ENCODE results near the gene ADD3.

The ADD3 gene

DNA sequence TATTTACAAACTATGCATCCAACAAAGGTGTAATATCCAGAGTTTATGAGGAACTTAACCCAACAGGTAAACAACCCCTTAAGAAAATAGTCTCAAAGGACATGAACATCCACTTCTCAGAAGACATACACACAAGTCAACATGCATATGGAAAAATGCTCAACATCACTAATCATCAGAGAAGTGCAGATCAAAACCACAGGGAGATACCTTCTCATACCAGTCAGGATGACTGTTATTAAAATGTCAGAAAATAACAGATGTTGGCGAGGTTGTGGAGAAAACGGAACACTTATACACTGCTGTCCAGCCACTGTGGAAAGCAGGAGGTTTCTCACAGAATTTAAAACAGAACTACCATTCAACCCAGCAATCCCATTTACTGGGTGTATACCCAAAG is 84.0 kb downstream of the ADD3 start (continued):
- TF ChIP-seq, protein P1, sequence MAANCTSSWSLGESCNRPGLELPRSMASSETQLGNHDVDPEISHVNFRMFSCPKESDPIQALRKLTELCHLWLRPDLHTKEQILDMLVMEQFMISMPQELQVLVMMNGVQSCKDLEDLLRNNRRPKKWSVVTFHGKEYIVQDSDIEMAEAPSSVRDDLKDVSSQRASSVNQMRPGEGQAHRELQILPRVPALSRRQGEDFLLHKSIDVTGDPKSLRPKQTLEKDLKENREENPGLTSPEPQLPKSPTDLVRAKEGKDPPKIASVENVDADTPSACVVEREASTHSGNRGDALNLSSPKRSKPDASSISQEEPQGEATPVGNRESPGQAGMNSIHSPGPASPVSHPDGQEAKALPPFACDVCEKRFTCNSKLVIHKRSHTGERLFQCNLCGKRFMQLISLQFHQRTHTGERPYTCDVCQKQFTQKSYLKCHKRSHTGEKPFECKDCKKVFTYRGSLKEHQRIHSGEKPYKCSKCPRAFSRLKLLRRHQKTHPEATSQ (tag by site-specific recombination; IDR thresholded peaks at IDR 0.05), result no peak
- TF ChIP-seq, protein P2, sequence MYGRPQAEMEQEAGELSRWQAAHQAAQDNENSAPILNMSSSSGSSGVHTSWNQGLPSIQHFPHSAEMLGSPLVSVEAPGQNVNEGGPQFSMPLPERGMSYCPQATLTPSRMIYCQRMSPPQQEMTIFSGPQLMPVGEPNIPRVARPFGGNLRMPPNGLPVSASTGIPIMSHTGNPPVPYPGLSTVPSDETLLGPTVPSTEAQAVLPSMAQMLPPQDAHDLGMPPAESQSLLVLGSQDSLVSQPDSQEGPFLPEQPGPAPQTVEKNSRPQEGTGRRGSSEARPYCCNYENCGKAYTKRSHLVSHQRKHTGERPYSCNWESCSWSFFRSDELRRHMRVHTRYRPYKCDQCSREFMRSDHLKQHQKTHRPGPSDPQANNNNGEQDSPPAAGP (tag by site-specific recombination; IDR thresholded peaks at IDR 0.05), result no peak
- TF ChIP-seq, protein P3, sequence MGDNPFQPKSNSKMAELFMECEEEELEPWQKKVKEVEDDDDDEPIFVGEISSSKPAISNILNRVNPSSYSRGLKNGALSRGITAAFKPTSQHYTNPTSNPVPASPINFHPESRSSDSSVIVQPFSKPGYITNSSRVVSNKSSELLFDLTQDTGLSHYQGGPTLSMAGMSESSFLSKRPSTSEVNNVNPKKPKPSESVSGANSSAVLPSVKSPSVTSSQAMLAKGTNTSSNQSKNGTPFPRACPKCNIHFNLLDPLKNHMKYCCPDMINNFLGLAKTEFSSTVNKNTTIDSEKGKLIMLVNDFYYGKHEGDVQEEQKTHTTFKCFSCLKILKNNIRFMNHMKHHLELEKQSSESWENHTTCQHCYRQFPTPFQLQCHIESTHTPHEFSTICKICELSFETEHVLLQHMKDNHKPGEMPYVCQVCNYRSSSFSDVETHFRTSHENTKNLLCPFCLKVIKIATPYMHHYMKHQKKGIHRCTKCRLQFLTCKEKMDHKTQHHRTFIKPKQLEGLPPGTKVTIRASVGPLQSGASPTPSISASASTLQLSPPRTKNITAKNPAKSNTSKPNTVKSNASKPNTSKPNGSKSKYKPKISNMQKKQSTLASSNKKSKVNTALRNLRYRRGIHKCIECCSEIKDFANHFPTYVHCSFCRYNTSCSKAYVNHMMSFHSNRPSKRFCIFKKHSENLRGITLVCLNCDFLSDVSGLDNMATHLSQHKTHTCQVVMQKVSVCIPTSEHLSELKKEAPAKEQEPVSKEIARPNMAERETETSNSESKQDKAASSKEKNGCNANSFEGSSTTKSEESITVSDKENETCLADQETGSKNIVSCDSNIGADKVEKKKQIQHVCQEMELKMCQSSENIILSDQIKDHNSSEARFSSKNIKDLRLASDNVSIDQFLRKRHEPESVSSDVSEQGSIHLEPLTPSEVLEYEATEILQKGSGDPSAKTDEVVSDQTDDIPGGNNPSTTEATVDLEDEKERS (tag by site-specific recombination; IDR thresholded peaks at IDR 0.05), result no peak
- TF ChIP-seq ZNF311 (tag by site-specific recombination; IDR thresholded peaks at IDR 0.05; ENCODE audit: borderline replicate concordance) (no peak), ZNF549 (tag by site-specific recombination; IDR thresholded peaks at IDR 0.05) (no peak)
- TF ChIP-seq, protein P4, sequence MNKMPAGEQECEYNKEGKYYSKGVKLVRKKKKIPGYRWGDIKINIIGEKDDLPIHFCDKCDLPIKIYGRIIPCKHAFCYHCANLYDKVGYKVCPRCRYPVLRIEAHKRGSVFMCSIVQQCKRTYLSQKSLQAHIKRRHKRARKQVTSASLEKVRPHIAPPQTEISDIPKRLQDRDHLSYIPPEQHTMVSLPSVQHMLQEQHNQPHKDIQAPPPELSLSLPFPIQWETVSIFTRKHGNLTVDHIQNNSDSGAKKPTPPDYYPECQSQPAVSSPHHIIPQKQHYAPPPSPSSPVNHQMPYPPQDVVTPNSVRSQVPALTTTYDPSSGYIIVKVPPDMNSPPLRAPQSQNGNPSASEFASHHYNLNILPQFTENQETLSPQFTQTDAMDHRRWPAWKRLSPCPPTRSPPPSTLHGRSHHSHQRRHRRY (tag by site-specific recombination; IDR thresholded peaks at IDR 0.05), result no peak

DNA sequence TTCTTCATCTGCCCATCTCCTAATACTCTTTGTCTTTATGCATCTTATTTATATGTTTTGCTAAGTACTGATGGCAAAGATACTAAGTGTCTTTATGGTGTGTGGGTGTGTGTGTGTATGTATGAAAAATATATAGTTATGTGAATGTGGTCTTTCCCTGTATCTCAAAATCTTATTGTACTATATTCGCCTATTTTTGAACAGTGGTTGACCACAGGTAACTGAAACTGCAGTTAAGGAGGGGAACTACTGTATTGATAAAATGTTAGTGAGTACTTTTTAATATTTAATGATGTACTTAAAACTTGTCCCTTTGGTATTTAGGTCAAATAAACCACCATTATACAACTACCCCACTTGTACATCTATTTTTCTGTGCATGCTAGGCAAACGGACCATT is 85.9 kb downstream of the ADD3 start:
- no peaks in the 10 kb centered on the region for H3K9me3 ChIP-seq (ENCODE audit: control insufficient read depth, insufficient read depth, low read depth, low read length)
- CTCF ChIA-PET, result no interaction called here
- H3K4me1 ChIP-seq (ENCODE audit: control insufficient read depth, insufficient read depth, low read length), result no peaks in the 10 kb centered on the region
- TF ChIP-seq ZFP37 (tag by site-specific recombination; IDR thresholded peaks at IDR 0.05) (no peak), ZNF404 (tag by site-specific recombination; IDR thresholded peaks at IDR 0.05) (no peak), ZBTB7A (tag by site-specific recombination; IDR thresholded peaks at IDR 0.05; ENCODE audit: low read depth) (no peak), ZNF248 (tag by site-specific recombination; IDR thresholded peaks at IDR 0.05) (no peak), ZNF155 (tag by site-specific recombination; IDR thresholded peaks at IDR 0.05) (no peak), TRIM28 (IDR thresholded peaks at IDR 0.05; ENCODE audit: borderline replicate concordance, low read length) (no peak)
- TF ChIP-seq, protein P5, sequence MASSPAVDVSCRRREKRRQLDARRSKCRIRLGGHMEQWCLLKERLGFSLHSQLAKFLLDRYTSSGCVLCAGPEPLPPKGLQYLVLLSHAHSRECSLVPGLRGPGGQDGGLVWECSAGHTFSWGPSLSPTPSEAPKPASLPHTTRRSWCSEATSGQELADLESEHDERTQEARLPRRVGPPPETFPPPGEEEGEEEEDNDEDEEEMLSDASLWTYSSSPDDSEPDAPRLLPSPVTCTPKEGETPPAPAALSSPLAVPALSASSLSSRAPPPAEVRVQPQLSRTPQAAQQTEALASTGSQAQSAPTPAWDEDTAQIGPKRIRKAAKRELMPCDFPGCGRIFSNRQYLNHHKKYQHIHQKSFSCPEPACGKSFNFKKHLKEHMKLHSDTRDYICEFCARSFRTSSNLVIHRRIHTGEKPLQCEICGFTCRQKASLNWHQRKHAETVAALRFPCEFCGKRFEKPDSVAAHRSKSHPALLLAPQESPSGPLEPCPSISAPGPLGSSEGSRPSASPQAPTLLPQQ (tag by site-specific recombination; IDR thresholded peaks at IDR 0.05), result no peak
- no peak overlapping the region for H3K27ac ChIP-seq (ENCODE audit: extremely low read depth, low read depth, low read length)
- peaks cover 0 to 3% of the 10 kb centered on the region in 2 experiments; a peak in 1 of 3 replicates for H3K36me3 ChIP-seq (ENCODE audit: control insufficient read depth in 2 of 2, insufficient read depth in 1 of 2, low read length in 2 of 2)
- POLR2A ChIA-PET, result no interaction called here
- no peak overlapping the region for H3K4me3 ChIP-seq (ENCODE audit: low read depth, low read length)

DNA sequence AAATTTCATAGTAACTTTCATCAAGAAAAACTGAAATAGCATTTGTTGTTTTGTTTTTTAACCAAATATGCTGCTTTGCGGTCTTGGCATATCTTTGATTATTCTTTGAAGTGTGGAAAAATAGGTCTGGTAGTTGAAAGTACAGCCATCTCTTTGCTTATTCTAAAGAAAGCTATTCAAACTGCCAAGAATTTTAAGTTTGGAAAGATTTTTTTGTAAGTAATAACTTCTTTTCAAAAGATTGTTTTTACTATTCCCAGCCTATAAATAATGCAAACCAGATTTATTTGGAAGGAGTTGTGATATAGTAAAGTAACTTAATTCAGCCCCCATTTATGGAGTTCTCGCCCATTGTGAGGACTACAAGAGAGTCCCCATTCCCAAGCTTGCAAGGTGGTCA is 87.0 kb downstream of the ADD3 start:
- Histone ChIP-seq H3K9me3 (ENCODE audit: control insufficient read depth, insufficient read depth, low read depth, low read length) (no peaks in the 10 kb centered on the region), H3K4me3 (ENCODE audit: low read depth, low read length) (no peak overlapping the region), H3K4me1 (ENCODE audit: control insufficient read depth, insufficient read depth, low read length) (no peaks in the 10 kb centered on the region), H3K27ac (ENCODE audit: extremely low read depth, low read depth, low read length) (no peak overlapping the region), H3K36me3 (ENCODE audit: control insufficient read depth in 2 of 2, insufficient read depth in 1 of 2, low read length in 2 of 2) (peaks cover 0 to 3% of the 10 kb centered on the region in 2 experiments; a peak in 1 of 3 replicates)
- ChIA-PET POLR2A (no interaction called here), CTCF (interaction anchor here (0.6 to 0.8 kb wide), 2 partner anchors 43 to 143 kb away, joined by 3 to 4 read pairs; no protein-coding TSS in a partner anchor)
- TF ChIP-seq, protein P6, sequence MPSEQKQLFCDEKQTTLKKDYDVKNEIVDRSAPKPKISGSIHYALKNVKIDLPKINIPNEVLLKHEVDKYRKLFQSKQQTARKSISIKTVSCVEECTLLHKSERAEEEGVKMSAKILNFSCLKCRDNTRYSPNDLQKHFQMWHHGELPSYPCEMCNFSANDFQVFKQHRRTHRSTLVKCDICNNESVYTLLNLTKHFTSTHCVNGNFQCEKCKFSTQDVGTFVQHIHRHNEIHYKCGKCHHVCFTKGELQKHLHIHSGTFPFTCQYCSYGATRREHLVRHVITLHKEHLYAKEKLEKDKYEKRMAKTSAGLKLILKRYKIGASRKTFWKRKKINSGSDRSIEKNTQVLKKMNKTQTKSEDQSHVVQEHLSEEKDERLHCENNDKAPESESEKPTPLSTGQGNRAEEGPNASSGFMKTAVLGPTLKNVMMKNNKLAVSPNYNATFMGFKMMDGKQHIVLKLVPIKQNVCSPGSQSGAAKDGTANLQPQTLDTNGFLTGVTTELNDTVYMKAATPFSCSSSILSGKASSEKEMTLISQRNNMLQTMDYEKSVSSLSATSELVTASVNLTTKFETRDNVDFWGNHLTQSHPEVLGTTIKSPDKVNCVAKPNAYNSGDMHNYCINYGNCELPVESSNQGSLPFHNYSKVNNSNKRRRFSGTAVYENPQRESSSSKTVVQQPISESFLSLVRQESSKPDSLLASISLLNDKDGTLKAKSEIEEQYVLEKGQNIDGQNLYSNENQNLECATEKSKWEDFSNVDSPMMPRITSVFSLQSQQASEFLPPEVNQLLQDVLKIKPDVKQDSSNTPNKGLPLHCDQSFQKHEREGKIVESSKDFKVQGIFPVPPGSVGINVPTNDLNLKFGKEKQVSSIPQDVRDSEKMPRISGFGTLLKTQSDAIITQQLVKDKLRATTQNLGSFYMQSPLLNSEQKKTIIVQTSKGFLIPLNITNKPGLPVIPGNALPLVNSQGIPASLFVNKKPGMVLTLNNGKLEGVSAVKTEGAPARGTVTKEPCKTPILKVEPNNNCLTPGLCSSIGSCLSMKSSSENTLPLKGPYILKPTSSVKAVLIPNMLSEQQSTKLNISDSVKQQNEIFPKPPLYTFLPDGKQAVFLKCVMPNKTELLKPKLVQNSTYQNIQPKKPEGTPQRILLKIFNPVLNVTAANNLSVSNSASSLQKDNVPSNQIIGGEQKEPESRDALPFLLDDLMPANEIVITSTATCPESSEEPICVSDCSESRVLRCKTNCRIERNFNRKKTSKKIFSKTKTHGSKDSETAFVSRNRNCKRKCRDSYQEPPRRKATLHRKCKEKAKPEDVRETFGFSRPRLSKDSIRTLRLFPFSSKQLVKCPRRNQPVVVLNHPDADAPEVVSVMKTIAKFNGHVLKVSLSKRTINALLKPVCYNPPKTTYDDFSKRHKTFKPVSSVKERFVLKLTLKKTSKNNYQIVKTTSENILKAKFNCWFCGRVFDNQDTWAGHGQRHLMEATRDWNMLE (tag by site-specific recombination; conservative IDR thresholded peaks at IDR 0.05; ENCODE audit: low read depth), result no peak
- TF ChIP-seq, protein P7, sequence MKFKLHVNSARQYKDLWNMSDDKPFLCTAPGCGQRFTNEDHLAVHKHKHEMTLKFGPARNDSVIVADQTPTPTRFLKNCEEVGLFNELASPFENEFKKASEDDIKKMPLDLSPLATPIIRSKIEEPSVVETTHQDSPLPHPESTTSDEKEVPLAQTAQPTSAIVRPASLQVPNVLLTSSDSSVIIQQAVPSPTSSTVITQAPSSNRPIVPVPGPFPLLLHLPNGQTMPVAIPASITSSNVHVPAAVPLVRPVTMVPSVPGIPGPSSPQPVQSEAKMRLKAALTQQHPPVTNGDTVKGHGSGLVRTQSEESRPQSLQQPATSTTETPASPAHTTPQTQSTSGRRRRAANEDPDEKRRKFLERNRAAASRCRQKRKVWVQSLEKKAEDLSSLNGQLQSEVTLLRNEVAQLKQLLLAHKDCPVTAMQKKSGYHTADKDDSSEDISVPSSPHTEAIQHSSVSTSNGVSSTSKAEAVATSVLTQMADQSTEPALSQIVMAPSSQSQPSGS (tag by site-specific recombination; IDR thresholded peaks at IDR 0.05; ENCODE audit: low read depth), result no peak
- no peak for TF ChIP-seq YY2 (tag by site-specific recombination; IDR thresholded peaks at IDR 0.05)

Measured in HEK293 (cell line).